ENCODE results near the gene RRP1B.

RRP1B gene

GRCh38 chr21:43721206-43721605 is 61.8 kb downstream of the RRP1B start:
- in situ Hi-C loops (cut with MboI; ENCODE audit: low pct_unique_long_range_greater_than_20kb, low sequenced_read_pairs, unreplicated experiment), result no loop called here
- no peak for DNase-seq (ENCODE audit: low spot score)
- TF ChIP-seq CTCF (IDR thresholded peaks at IDR 0.05; ENCODE audit: extremely low read depth, insufficient read depth, missing control alignments), result no peak

- TF ChIP-seq CTCF (IDR thresholded peaks at IDR 0.05; ENCODE audit: extremely low read depth, insufficient read depth, missing control alignments), result no peak
- in situ Hi-C loops (cut with MboI; ENCODE audit: low pct_unique_long_range_greater_than_20kb, low sequenced_read_pairs, unreplicated experiment), result no loop called here
- no peak for DNase-seq (ENCODE audit: low spot score)
Measured at GRCh38 chr21:43721939-43722338, 62.6 kb downstream of the RRP1B start.

GRCh38 chr21:43723648-43724047 is 64.3 kb downstream of the RRP1B start:
- in situ Hi-C loops (cut with MboI; ENCODE audit: low pct_unique_long_range_greater_than_20kb, low sequenced_read_pairs, unreplicated experiment), result no loop called here
- no peak for TF ChIP-seq CTCF (IDR thresholded peaks at IDR 0.05; ENCODE audit: extremely low read depth, insufficient read depth, missing control alignments)
- no peak for DNase-seq (ENCODE audit: low spot score)

GRCh38 chr21:43726686-43727518 is 67.5 kb downstream of the RRP1B start:
- DNase-seq (ENCODE audit: low spot score), result no peak
- TF ChIP-seq CTCF (IDR thresholded peaks at IDR 0.05; ENCODE audit: extremely low read depth, insufficient read depth, missing control alignments), result no peak
- in situ Hi-C loops (cut with MboI; ENCODE audit: low pct_unique_long_range_greater_than_20kb, low sequenced_read_pairs, unreplicated experiment), result no loop called here

GRCh38 chr21:43727519-43728153 is 68.3 kb downstream of the RRP1B start:
- in situ Hi-C loops (cut with MboI; ENCODE audit: low pct_unique_long_range_greater_than_20kb, low sequenced_read_pairs, unreplicated experiment), result no loop called here
- no peak for TF ChIP-seq CTCF (IDR thresholded peaks at IDR 0.05; ENCODE audit: extremely low read depth, insufficient read depth, missing control alignments)
- DNase-seq (ENCODE audit: low spot score), result no peak

GRCh38 chr21:43728154-43728466 is 68.8 kb downstream of the RRP1B start:
- in situ Hi-C loops (cut with MboI; ENCODE audit: low pct_unique_long_range_greater_than_20kb, low sequenced_read_pairs, unreplicated experiment), result no loop called here
- DNase-seq (ENCODE audit: low spot score), result no peak
- no peak for TF ChIP-seq CTCF (IDR thresholded peaks at IDR 0.05; ENCODE audit: extremely low read depth, insufficient read depth, missing control alignments)
